ENCODE results near the gene TMEM209. TPM values are rescaled to one million over a fixed set of nuclear protein-coding genes. Genes with fewer than 3 reads are reported as not detected.
"Not testable (repeated sequence)": the region's sequence is repeated elsewhere in the genome, so short reads cannot be mapped to it uniquely, and the experiment has no call there.

TMEM209 gene
- total RNA-seq, 1 experiment from 2014 or later: 13.1 TPM

DNA sequence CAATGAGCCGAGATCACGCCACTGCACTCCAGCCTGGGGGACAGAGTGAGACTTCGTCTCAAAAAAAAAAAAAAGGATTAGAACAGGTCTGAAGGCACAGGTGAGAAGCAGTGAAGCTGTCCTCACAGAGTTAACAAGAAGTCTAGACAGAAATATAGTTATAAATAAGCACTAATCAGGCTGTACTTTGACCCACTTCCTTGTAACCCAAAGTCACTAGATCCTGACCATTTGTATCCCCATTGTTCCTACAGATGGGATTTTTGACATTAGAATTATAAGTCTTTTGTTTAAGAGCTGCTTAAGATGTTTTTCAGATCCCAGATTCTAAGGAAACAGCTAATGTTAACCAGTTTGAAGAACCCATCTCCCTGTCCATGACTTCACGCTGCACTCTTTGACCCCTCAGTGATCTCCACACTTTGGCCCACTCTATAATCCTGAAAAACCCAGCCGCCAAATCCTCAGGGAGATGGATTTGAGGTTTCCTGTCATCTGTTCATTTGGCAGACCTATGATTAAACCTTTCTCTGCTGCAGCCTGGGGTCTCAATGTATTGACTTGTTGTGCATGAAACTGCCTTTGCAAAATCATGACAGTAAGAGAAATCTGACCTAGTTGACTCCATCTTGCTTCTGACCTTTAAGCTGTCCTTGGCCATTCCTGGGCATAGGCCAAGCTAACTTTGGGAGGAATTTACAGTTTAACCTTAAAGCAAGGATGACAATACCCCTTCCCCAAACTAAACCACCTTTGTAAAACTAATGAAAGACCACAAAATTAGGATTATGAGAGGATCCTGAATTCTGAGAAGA, 13.8 kb upstream of the TMEM209 start:
- no peak for DNase-seq (ENCODE audit: low spot score)

DNA sequence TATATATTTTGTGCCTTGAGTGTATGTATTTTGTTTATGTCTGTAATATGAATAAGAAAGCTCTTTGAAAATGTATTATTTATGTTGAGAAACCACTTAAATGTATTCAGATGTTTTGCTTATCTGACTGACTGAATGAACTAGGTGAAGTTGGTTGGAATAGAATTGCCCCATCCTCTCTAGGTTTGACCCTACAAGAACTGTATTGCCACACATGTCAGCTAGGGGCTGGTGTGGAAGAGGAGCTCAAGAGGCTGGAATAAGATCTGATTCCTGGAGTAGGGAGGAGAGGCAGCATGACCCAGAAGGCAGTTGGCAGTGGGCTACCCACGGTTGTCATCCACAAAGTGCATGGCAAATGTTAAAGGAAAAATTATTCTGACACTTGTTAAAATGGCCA, 11.5 kb upstream of the TMEM209 start:
- DNase-seq (ENCODE audit: low spot score): no peak

DNA sequence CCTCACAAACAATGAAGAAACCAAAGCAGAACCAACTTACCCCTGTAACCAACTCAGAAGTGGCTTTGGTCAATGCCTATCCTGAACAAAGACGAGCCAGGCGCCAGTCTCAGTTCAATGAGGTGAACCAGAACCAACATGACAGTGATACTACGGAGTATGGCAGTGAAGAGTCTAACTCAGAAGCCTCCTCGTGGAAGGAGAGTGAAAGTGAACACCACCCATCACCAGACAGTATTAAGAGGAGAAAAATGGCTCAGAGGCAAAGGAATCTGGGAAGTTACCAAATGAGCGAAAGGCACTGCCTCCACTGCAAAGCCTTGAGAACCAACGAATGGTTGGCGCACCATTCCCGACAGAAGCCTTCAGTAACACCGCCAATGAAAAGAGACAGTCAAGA, 10.8 kb upstream of the TMEM209 start:
- DNase-seq (ENCODE audit: low spot score): no peak

DNA sequence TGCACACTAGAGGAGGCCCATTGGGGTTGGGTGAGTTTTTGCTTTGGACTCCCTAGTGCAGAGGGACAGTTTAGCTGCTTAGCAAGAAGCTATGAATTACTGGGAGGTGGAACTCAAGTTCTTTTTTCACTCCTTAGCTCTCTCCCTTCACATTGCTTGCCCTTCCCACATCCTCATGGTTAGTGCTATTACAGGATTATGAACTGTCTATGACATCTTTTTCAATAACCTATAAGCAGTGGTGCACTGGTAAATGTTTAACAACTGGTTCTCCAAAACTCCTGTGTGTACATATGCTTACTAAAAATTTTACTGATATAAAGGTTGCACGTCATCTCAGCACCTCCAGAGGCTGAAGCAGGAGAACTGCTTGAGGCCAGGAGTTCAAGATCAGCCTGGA, 8.6 kb upstream of the TMEM209 start:
- DNase-seq (ENCODE audit: low spot score): no peak

DNA sequence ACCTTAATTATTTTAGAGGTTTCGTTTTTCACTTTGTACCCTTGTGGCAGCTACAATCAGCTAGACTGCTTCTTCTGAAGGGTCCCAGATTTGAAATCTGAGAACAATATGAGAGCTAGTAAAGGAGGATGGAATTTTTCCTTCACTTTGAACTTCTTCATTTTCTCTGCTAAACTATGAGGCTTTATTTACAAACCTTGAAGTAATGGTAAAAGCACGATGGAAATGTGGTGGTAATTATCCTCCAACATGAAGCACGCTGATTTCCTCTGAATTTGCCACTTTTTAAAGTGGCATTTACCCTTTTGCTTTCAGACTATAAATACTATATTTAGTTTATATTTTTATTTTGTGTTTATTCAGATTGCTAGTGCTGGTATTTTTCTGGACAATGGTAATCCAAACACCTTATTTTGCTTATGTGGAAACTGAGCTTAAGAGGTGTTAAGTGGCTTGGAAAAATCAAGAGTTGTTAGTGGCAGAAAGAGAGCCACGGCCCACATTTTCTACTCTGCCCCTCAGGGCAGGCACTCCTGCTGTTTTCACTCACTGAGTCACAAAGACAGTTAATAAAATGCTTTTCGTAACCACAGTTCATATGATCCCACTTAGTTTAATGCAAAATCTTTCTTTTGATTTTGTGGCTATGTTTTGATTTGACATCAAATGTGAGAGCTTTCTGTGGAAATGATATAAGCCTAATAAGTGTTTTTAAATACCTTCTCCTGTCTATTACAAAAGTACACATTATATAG, 5.2 kb upstream of the TMEM209 start:
- DNase-seq (ENCODE audit: low spot score): no peak

DNA sequence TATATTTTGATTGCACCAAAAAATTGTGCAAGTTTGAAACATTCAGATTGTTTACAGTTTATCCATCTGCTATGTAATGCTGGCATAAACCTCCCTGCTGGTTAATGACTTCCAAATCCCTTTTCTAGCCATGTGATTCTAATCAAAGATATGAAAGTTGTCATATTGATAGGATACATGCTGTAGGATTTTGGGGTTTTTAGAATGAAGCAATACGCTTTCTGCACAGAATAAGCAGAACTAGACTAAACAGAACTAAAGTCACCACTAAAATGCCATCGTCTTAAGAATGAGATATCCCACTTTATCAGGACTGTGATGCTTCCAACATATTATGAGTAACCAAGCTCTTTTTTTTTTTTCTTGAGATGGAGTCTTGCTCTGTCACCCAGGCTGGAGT, 3.3 kb upstream of the TMEM209 start:
- DNase-seq (ENCODE audit: low spot score): no peak

DNA sequence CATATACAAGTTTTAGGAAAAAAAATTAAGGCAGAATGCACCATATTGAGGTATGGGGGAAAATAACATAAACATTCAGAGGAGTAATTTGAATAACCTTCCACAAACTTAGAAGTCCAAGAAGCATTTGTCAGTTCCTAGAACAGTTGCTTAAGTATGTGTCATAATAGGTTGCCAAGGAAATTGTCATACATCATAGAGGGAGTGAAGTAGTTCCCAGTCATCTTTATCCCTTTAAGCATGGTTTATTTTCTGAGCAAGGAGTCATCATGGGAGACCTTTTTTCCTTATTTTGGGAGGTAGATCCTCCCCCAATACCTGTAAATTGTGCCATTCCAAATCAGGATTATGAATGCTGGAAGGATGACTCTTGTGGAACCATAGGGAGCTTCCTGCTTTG, 2.4 kb upstream of the TMEM209 start, which contains the start of gene SSMEM1:
Gene SSMEM1, plus strand, starts transcription at position 219 of the 400 bp plus-strand sequence. Its CDS starts 51 bp downstream, at position 270.
- no peak for DNase-seq (ENCODE audit: low spot score)

DNA sequence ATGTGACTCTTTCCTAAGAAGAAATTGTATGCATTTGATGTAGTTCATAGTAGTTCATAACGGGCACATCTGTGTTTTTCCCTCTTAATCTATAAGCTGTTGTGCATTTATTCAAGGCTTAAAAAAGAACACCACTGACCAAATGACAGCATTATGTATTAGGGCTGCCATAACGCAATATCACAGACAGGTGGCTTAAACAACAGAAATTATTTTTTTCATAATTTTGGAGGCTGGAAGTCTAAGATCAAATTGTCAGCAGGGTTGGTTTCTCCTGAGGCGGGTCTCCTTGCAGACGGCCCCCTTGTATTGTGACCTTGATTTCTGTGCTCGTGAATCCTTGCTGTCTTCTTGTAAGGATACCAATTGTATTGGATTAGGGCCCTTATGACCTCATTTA, 1.8 kb upstream of the TMEM209 start:
- no peak for DNase-seq (ENCODE audit: low spot score)

DNA sequence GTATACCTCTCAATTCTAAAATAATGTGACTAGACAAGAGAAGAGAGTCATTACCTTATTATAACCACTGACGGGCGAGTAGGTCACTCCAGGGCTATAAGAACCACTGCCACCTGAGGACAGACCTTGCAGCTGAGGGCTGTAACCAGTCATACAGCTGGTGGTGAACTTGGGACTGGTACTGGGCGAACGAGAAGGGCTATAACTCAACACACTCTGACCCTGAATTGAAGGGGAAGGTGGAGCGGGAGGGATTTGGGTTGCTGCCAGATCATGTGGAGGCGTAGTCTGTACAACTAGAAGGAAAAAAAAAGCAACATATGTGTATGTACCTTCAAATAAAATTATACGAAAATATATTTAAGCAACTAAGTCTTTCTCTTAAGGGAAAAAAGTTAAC, 3.4 kb downstream of the TMEM209 start:
- DNase-seq (ENCODE audit: low spot score): no peak

DNA sequence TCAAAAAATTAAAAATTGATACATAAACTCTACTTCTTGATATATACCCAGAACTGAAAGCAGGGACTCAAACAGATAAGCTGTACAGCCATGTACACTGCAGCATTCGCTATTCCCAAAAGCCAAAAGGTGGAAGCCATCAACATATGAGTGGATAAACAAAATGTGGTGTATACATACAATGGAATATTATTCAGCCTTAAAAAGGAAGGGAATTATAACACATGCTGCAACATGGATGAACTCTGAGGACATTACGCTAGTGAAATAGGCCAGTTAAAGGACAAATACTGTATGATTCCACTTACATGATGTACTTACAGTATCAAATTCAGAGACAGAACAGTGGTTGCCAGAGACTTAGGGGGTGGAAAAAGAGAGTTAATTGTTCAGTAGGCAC, 8.1 kb downstream of the TMEM209 start:
- no peak for DNase-seq (ENCODE audit: low spot score)

DNA sequence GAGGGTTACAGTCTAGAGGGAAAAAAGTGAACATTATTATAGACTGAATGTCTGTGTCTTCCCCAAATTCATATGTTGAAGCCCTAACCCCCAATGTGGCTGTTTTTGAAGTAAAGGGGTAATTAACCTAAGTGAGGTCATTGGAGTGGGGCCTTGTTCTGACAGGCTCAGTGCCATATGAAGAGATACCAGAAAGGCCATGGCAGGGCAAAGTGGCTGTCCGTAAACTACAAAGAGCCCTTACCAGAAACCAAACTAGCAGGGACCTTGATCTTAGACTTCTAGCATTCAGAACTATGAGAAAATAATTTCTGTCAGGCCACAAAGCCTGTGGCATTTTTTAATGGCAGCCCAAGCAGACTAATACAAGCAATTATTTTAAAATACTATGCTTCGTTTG, 8.7 kb downstream of the TMEM209 start:
- DNase-seq (ENCODE audit: low spot score): no peak

DNA sequence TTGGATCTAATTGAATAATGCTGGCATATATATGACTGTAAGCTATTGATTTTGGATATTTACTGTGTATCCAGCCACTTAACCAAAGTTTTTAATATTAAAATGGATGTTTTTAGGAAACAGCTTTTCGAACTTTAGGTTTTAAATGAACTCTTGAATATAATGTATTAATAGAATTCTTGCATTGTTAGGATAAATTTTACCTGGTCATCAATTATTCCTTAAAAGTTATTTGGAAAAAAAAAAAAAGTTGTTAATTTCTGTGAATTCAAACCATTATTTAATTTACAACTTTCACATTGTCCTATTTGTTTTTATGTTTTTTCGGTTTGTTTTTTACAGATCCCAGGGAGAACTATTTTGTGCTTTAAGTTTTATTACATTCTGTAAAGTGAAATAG, 9.8 kb downstream of the TMEM209 start:
- DNase-seq (ENCODE audit: low spot score): no peak

DNA sequence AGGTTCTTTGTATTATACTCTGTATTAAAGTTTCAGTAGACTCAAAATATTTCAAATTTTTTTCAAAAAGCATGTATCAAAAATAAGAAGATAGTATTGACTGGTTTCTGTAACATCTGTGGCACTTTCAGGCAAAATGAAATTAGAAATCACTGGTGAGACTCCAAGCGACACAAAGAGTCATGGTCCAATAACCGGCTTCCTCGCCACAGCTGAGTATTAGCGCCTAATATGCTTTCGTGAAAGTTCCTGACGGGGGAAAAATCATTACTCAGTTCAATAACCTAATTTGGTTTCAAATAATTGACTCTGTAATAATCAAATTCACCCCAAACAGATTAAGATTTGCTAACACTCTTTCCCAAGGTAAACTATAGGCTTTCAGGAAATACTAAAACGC, 13.4 kb downstream of the TMEM209 start:
- no peak for DNase-seq (ENCODE audit: low spot score)

DNA sequence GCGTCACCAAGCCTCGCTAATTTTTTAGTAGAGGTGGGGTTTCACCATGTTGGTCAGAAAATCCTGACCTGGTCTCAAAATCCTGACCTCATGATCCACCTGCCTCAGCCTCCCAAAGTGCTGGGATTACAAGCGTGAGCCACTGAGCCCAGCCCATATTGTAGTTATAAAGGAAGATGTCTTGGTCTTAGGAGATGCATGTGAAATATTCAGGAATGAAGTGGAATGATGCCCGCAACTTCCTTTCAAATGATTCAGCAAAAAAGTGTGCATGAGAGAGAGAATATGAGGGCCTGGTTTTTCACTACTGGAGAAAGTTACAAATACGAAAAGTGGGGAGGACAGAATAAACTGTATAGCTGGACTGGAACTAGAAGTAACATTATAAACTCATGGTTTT, 15.9 kb downstream of the TMEM209 start:
- no peak for DNase-seq (ENCODE audit: low spot score)

DNA sequence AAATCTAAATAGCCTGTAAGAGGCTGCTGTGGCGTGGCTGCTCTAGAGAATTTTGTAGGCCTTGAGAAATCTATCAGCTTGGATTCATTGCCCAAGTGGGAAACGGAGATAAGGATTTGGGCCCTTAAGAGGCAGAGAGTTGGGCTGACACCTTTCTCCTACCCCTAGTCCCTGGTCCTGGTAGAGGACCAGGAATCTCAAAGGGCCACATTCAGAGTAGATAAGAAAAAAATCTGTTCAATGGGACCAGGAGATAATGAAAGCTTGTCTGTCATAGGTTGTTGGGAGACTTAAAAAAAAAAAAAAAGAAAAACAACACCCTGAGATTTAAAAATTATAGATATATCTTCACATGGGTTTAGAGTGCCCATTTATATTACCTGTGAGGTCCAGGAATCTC, 17.8 kb downstream of the TMEM209 start:
- no peak for DNase-seq (ENCODE audit: low spot score)

DNA sequence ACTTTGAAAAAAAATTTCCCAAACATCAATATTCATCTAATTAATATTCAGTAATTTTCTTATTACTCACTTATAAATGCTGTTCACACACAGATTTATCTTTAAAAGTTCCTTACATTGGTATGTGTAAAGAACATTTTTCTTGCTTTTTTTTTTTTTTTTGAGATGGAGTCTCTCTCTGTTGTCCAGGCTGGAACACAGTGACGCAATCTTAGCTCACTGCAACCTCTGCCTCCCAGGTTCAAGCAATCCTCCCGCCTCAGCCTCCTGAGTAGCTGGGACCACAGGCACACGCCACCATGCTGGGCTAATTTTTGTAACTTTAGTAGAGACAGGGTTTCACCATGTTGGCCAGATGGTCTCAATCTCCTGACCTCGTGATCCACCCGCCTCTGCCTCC, 20.9 kb downstream of the TMEM209 start:
- DNase-seq (ENCODE audit: low spot score): not testable (repeated sequence)

DNA sequence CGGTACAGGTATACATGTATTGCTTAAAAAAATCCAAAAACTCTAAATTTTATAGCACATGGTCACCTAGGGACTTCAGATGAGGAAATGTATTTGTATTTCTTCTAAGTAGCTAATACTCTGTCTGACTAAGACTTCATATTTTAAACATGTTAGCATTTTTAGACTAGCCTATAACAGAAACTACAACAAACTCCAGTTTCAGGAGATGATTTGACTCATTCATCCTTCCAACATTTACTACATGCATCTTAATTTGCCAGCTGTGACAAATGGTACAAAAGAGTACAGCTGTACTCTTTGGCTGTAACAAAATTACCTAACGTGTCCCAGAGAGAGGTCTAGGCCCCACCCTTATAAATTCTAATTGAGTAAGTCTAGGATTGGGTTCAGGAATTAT, 22.2 kb downstream of the TMEM209 start:
- no peak for DNase-seq (ENCODE audit: low spot score)

DNA sequence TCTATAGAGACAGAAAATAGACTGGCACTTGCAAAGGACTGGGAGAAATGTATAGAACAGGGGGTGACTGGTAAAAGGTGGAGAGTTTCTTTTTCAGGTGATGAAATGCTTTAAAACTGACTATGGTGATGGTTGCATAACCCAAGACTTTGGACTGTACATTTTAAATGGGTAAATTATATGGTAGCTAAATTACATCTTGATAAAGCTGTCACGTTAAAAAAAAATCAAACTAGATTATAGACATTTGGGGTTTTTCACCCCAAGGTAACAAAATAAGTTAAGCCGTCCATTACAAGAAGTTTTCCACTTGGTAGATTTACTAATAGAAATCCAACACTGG, 24.0 kb downstream of the TMEM209 start:
- no peak for DNase-seq (ENCODE audit: low spot score)

DNA sequence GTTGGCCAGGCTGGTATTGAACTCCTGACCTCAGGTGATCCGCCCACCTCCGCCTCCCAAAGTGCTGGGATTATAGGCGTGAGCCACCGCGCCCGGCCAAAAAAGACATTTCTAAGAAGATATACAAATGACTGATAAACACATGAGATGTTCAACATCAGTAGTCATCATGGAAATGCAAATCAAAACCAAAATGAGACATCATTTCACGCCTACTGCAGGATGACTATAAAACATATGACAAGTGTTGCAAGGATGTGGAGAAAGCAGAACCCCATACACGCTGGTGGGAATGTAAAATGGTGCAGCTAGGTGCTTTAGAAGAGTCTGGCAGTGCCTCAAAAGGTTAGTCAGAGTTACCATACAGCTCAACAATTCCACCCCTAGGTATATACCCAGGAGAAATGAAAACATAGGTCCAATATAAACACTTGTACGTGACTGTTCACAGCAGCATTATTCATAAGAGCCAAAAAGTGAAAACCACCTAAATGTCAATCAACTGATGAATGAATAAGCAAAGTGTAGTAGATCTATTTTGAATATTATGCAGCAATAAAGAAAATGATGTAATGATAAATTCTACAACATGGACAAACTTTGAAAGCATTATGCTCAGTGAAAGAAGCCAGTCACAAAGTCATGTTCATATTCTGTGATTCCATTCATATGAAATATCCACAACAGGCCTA, 24.5 kb downstream of the TMEM209 start:
- no peak for DNase-seq (ENCODE audit: low spot score)

DNA sequence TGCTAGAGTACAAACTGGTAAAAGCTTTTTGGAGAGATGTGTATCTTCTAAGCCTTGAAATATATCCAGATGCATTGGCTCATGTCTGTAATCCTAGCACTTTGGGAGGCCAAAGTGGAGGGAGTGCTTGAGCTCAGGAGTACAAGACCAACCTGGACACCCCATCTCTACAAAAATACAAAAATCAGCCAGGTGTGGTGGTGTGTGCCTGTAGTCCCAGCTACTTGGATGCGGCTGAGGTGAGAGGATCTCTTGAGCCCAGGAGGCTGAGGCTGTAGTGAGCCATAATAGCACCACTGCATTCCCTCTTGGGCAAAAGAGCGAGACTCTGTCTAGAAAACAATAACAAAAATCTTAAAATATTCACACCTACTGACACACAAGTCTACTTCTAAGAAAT, 25.6 kb downstream of the TMEM209 start:
- no peak for DNase-seq (ENCODE audit: low spot score)

DNA sequence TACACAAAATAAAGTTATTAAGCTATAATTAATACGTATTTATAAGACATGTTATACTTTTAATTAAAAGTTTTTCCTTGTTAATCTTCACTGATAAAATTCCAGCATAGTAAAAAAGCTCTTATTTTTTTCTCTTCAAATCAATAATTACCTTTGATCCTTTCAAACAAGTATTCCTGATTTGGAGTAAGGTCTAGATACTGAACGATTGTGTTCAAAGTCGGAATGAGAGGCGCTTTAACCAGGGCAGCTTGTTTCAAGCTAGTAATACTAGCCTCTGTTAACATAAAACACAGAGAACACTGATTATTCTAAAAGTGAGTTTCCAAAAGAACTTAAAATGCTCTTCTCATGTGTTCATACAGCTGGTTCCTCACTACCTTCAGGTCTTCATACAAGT, 27.0 kb downstream of the TMEM209 start:
- no peak for DNase-seq (ENCODE audit: low spot score)

DNA sequence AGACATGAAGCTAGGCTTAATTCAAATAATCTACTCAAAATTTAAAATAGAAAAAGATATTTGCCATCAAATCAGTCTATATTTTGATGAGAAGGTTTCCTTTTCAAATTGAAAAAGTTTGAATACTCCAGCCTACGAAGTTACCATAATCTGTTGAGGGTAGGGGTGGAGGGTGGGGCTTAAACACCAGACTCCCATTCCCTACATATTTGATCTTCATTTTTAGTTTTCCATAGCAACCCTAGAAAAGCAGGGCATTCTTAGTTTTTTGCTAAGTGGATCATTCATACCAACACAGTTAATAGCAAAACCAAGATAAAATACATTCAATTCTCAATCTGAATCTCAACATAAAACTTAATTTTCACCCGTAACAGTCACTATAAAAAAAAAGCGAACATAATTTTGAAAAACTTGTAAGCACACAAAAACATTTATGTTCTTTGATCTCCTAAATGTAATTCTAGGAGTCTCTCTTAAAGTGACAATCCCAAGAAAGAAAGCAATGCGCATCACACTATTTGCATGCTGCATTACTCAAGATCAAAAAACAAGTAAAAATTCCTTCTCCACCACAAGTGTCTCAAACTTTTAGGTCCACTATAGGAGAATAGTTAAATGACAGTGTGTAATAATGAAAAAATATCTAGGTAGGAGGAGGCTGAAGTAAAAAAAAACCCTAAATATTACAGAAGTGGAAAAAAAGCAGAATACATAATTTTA, 30.8 kb downstream of the TMEM209 start:
- no peak for DNase-seq (ENCODE audit: low spot score)
